ENCODE results near the gene SP1.

DNA sequence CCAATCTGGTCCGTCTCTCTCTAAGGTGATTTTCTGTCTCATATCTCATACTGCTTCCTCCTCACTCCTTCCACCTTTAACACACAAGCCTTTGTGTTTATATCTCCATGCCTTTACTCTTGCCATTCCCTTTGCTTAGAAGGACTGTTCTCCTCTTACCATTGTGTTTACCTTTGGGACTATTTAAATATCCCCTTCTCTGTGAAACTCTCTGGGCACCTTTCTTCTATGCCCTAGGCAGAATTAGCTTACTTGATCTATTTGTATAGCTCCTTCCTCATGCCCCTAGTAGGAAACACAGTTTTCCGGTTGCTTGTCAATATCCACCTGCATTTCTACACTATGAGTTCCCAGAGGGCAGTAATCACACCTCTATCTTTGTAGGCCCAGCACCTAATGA, 39.8 kb downstream of the SP1 start:
- no peak for TF ChIP-seq POLR2A (IDR thresholded peaks at IDR 0.05)
- TF ChIP-seq, protein P1, sequence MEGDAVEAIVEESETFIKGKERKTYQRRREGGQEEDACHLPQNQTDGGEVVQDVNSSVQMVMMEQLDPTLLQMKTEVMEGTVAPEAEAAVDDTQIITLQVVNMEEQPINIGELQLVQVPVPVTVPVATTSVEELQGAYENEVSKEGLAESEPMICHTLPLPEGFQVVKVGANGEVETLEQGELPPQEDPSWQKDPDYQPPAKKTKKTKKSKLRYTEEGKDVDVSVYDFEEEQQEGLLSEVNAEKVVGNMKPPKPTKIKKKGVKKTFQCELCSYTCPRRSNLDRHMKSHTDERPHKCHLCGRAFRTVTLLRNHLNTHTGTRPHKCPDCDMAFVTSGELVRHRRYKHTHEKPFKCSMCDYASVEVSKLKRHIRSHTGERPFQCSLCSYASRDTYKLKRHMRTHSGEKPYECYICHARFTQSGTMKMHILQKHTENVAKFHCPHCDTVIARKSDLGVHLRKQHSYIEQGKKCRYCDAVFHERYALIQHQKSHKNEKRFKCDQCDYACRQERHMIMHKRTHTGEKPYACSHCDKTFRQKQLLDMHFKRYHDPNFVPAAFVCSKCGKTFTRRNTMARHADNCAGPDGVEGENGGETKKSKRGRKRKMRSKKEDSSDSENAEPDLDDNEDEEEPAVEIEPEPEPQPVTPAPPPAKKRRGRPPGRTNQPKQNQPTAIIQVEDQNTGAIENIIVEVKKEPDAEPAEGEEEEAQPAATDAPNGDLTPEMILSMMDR (IDR thresholded peaks at IDR 0.05): no peak

All from adrenal gland (tissue), 5 donors.